Measurements from ENCODE around the gene PWWP2A. TPM values are rescaled to one million over a fixed set of nuclear protein-coding genes. Genes with fewer than 3 reads are reported as not detected.
"Not testable (repeated sequence)": the region's sequence is repeated elsewhere in the genome, so short reads cannot be mapped to it uniquely, and the experiment has no call there.

Gene PWWP2A
- total and polyA plus RNA-seq, 2 donors (not counting 1 experiment from before 2014, with no cell fraction given) = 19.6 to 48.8 TPM

DNA sequence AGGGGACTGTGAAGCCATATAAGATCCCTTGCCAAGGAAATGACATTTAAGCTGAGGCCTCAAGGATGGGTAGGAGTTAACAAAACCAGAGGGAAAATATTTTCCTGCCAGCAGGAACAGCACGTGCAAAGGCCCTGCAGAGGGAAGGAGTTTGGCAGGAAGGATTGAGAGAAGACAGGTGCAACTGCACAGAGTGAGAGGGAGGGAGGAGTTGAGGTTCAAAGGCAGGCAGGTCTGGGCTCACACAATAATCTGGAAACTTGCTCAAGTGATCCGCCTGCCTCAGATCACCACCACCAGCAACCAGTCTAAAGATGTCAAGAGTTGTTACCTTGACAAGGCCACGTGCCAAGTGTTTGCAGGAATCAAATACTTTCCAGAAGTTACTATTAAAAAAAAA lies 31.1 kb upstream of the PWWP2A start:
- DNase-seq (no peak), ATAC-seq (ENCODE audit: low read depth) (no peak)
- H3K36me3 ChIP-seq (replicated peaks in 1 of 2; ENCODE audit: control extremely low read depth in 1 of 2, control insufficient read depth in 1 of 2, extremely low read depth in 1 of 2, insufficient read depth in 2 of 2, low read length in 1 of 2) = no peaks in the 10 kb centered on the region
- Mint-ChIP-seq H3K9me3 (ENCODE audit: insufficient read depth) (no peaks in the 10 kb centered on the region), H3K27ac (no peak overlapping the region), H3K4me3 (no peak overlapping the region), H3K27me3 (peaks cover 9% of the 10 kb centered on the region), H3K4me1 (peaks cover 2% of the 10 kb centered on the region)
- no peak overlapping the region for H3K27ac ChIP-seq (ENCODE audit: low read length in 2 of 2)
- H3K4me1 ChIP-seq (ENCODE audit: control insufficient read depth in 2 of 2, insufficient read depth in 2 of 2, low read length in 2 of 2) = no peaks in the 10 kb centered on the region
- intact Hi-C loops (cut with micrococcal nuclease) = no loop called here
- H3K9me3 ChIP-seq (ENCODE audit: control extremely low read depth in 1 of 3, control insufficient read depth in 2 of 3, insufficient read depth in 1 of 3, low read length in 2 of 3) = no peaks in the 10 kb centered on the region
- peaks cover 0 to 3% (median 0%) of the 10 kb centered on the region in 4 experiments for H3K27me3 ChIP-seq (replicated peaks in 1 of 4; ENCODE audit: control extremely low read depth in 1 of 4, control insufficient read depth in 3 of 4, insufficient read depth in 4 of 4, low read length in 3 of 4)
- no peak for TF ChIP-seq EZH2 (IDR thresholded peaks at IDR 0.05; ENCODE audit: borderline replicate concordance, insufficient read depth, low read depth, low read length, poor library complexity, severe bottlenecking)
- TF ChIP-seq, protein P1, sequence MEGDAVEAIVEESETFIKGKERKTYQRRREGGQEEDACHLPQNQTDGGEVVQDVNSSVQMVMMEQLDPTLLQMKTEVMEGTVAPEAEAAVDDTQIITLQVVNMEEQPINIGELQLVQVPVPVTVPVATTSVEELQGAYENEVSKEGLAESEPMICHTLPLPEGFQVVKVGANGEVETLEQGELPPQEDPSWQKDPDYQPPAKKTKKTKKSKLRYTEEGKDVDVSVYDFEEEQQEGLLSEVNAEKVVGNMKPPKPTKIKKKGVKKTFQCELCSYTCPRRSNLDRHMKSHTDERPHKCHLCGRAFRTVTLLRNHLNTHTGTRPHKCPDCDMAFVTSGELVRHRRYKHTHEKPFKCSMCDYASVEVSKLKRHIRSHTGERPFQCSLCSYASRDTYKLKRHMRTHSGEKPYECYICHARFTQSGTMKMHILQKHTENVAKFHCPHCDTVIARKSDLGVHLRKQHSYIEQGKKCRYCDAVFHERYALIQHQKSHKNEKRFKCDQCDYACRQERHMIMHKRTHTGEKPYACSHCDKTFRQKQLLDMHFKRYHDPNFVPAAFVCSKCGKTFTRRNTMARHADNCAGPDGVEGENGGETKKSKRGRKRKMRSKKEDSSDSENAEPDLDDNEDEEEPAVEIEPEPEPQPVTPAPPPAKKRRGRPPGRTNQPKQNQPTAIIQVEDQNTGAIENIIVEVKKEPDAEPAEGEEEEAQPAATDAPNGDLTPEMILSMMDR (IDR thresholded peaks at IDR 0.05) = no peak
- H3K9ac ChIP-seq (ENCODE audit: low read length) = no peak overlapping the region
- no peak overlapping the region for H3K4me2 ChIP-seq (replicated peaks; ENCODE audit: low read depth, low read length, poor library complexity, severe bottlenecking)
- 92% methylated on average over 3 of the region's 3 CpGs for WGBS (ENCODE audit: insufficient coverage)
- no peak overlapping the region for H2AFZ ChIP-seq (ENCODE audit: insufficient read depth, low read depth, low read length, poor library complexity, severe bottlenecking)
- no peaks in the 10 kb centered on the region for H3K79me2 ChIP-seq (ENCODE audit: control insufficient read depth, insufficient read depth, low read length)
- no peaks in the 10 kb centered on the region for H4K20me1 ChIP-seq (ENCODE audit: control insufficient read depth, insufficient read depth, low read length, poor library complexity, severe bottlenecking)
- ChIA-PET CTCF (no interaction called here), POLR2A (no interaction called here)
- no peak overlapping the region for H3K4me3 ChIP-seq (ENCODE audit: control extremely low read depth in 1 of 5, extremely low read depth in 1 of 5, insufficient read depth in 1 of 5, low read depth in 2 of 5, low read length in 4 of 5)

DNA sequence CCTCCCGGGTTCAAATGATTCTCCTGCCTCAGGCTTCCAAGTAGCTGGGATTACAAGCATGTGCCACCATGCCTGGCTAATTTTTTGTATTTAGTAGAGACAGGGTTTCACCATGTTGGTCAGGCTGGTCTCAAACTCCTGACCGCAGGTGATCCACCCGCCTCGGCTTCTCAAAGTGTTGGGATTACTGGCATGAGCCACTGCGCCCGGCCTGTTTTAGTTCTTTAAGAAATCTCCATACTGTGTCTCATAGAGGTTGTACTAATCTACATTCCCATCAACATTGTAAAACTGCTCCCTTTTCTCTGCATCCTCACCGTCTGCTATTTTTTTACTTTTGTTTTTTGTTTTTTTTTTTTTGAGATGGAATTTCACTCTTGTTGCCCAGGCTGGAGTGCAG lies 25.2 kb upstream of the PWWP2A start:
- H3K4me3 ChIP-seq (ENCODE audit: control extremely low read depth in 1 of 5, extremely low read depth in 1 of 5, insufficient read depth in 1 of 5, low read depth in 2 of 5, low read length in 4 of 5); H3K27ac Mint-ChIP-seq; H3K4me1 ChIP-seq (ENCODE audit: control insufficient read depth in 2 of 2, insufficient read depth in 2 of 2, low read length in 2 of 2); H3K9me3 ChIP-seq (ENCODE audit: control extremely low read depth in 1 of 3, control insufficient read depth in 2 of 3, insufficient read depth in 1 of 3, low read length in 2 of 3); intact Hi-C loops (cut with micrococcal nuclease); H3K4me2 ChIP-seq (replicated peaks; ENCODE audit: low read depth, low read length, poor library complexity, severe bottlenecking); H2AFZ ChIP-seq (ENCODE audit: insufficient read depth, low read depth, low read length, poor library complexity, severe bottlenecking); DNase-seq; H3K4me1 Mint-ChIP-seq; H3K36me3 ChIP-seq (replicated peaks in 1 of 2; ENCODE audit: control extremely low read depth in 1 of 2, control insufficient read depth in 1 of 2, extremely low read depth in 1 of 2, insufficient read depth in 2 of 2, low read length in 1 of 2); H3K79me2 ChIP-seq (ENCODE audit: control insufficient read depth, insufficient read depth, low read length); ATAC-seq (ENCODE audit: low read depth); H3K27me3 Mint-ChIP-seq; H3K27me3 ChIP-seq (replicated peaks in 1 of 4; ENCODE audit: control extremely low read depth in 1 of 4, control insufficient read depth in 3 of 4, insufficient read depth in 4 of 4, low read length in 3 of 4); H3K9me3 Mint-ChIP-seq (ENCODE audit: insufficient read depth); CTCF ChIA-PET; H3K4me3 Mint-ChIP-seq; H3K27ac ChIP-seq (ENCODE audit: low read length in 2 of 2); POLR2A ChIA-PET; H4K20me1 ChIP-seq (ENCODE audit: control insufficient read depth, insufficient read depth, low read length, poor library complexity, severe bottlenecking); H3K9ac ChIP-seq (ENCODE audit: low read length): not testable (repeated sequence)
- WGBS (ENCODE audit: insufficient coverage) = 97% methylated on average over 5 of the region's 7 CpGs

All from B cell (primary cell).